Parathyroid adenoma (tissue), 2 donors: ENCODE results near the gene STAP1.
A peak's percentile ranks its signal among the peaks of the same experiment; 100 is the strongest.
"Not testable (repeated sequence)": the region's sequence is repeated elsewhere in the genome, so short reads cannot be mapped to it uniquely, and the experiment has no call there.

Experiments
- H2AFZ ChIP-seq: fragments of 300-600 bp; sonication (generic); one replicate; pipeline ENCODE4 v1.7.0; 2017; ENCODE audit warnings: antibody characterized with exemption, mild to moderate bottlenecking
- H3K27ac ChIP-seq: fragments of 300-600 bp; sonication (generic); one replicate; pipeline ENCODE4 v1.7.0; 2017
- H3K27me3 ChIP-seq: fragments of 300-600 bp; sonication (generic); one replicate; pipeline ENCODE4 v1.7.0; 2017; ENCODE audit warnings: low read length; ENCODE audit not compliant: control insufficient read depth, insufficient read depth
- H3K36me3 ChIP-seq: fragments of 300-600 bp; sonication (generic); one replicate; pipeline ENCODE4 v1.7.0; 2017; ENCODE audit warnings: low read length; ENCODE audit not compliant: control insufficient read depth, insufficient read depth
- H3K4me1 ChIP-seq: fragments of 300-600 bp; sonication (generic); one replicate; pipeline ENCODE4 v1.7.0; 2017; ENCODE audit warnings: control low read depth
- H3K4me2 ChIP-seq: fragments of 300-600 bp; sonication (generic); one replicate; pipeline ENCODE4 v1.7.0; 2017; ENCODE audit warnings: low read length
- H3K4me3 ChIP-seq: fragments of 300-600 bp; sonication (generic); one replicate; pipeline ENCODE4 v1.7.0; 2017; ENCODE audit warnings: low read depth, low read length
- H3K79me2 ChIP-seq: fragments of 300-600 bp; sonication (generic); one replicate; pipeline ENCODE4 v1.7.0; 2017; ENCODE audit warnings: control low read depth
- H3K9ac ChIP-seq: fragments of 300-600 bp; sonication (generic); one replicate; pipeline ENCODE4 v1.7.0; 2017; ENCODE audit warnings: mild to moderate bottlenecking
- H3K9me3 ChIP-seq: fragments of 300-600 bp; sonication (generic); one replicate; pipeline ENCODE4 v1.7.0; 2017; ENCODE audit warnings: low read length; ENCODE audit not compliant: control insufficient read depth
- TF ChIP-seq, protein P1 (sequence below): fragments of 300-600 bp; sonication (generic); IDR thresholded peaks from one replicate; pipeline ENCODE4 v1.7.0; 2017; ENCODE audit warnings: antibody characterized with exemption, mild to moderate bottlenecking
- donor health status: primary hyperparathyroidism.

Gene STAP1

DNA sequence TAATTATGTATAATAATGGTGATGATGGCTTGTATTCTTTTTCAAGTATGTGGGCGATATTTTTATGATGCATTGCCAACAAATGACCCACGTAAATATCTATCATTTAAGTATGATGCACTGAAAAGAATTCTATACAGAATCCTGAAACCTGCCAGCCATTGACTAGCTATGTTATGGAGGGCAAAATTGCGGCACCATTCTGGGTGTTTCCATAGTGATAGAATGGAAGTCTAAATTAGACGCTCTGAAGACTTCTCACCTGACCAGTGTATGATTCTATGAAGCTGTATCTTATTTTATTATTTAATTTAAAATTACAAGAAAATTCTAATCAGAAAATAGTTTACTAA, 12.5 kb upstream of the STAP1 start:
- Histone ChIP-seq H2AFZ (peak overlapping the region; percentile 84), H3K79me2 (no peaks in the 10 kb centered on the region), H3K36me3 (no peaks in the 10 kb centered on the region), H3K27me3 (no peaks in the 10 kb centered on the region), H3K27ac (peak overlapping the region; percentile 39), H3K4me3 (peak overlapping the region; percentile 56), H3K9me3 (no peaks in the 10 kb centered on the region), H3K4me2 (peak overlapping the region; percentile 57), H3K9ac (no peak overlapping the region), H3K4me1 (no peaks in the 10 kb centered on the region)
- TF ChIP-seq, protein P1, sequence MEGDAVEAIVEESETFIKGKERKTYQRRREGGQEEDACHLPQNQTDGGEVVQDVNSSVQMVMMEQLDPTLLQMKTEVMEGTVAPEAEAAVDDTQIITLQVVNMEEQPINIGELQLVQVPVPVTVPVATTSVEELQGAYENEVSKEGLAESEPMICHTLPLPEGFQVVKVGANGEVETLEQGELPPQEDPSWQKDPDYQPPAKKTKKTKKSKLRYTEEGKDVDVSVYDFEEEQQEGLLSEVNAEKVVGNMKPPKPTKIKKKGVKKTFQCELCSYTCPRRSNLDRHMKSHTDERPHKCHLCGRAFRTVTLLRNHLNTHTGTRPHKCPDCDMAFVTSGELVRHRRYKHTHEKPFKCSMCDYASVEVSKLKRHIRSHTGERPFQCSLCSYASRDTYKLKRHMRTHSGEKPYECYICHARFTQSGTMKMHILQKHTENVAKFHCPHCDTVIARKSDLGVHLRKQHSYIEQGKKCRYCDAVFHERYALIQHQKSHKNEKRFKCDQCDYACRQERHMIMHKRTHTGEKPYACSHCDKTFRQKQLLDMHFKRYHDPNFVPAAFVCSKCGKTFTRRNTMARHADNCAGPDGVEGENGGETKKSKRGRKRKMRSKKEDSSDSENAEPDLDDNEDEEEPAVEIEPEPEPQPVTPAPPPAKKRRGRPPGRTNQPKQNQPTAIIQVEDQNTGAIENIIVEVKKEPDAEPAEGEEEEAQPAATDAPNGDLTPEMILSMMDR = no peak

DNA sequence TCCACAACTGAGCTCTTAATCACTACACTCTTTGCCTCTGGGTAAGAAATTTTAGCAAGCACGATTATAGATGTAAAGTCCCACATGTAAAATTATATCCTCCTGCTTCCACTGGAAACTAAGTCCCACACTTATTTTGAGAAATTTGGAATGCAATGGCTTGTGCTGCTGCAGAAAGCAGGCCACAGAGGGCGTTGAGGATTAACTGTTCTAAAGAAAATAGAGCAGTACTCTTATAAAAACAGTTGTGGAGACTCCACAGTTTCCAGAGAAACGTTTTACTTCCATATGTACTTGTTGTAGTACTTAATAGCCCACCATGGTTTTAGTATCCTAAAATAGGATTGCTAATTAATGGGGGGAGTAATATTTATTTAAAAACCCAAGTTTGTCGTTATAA, 11.6 kb upstream of the STAP1 start:
- Histone ChIP-seq H3K27me3 (no peaks in the 10 kb centered on the region), H2AFZ (no peak overlapping the region), H3K9me3 (no peaks in the 10 kb centered on the region), H3K9ac (no peak overlapping the region), H3K4me1 (no peaks in the 10 kb centered on the region), H3K4me2 (no peak overlapping the region), H3K36me3 (no peaks in the 10 kb centered on the region), H3K27ac (no peak overlapping the region), H3K4me3 (no peak overlapping the region), H3K79me2 (no peaks in the 10 kb centered on the region)
- TF ChIP-seq, protein P1 = no peak

DNA sequence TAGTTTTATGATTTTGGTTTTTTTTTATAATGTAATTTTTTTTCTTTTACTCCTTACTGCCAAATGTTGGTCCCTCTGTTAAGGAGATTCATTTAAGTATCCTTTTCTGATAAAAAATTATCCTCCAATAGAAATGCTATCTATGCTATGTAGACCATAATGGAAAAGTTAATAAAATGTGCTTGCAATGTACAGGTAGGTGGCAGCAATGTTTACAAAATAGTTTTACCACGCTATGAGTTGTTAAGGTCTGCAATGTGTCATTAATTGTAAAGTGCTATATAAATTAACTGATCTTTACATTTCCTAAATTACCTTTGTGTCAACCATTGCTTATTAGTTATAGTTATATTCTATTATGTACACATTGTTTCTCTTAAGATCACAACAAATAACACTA, 9.4 kb upstream of the STAP1 start:
- no peak overlapping the region for H3K27ac ChIP-seq
- H3K4me3 ChIP-seq = no peak overlapping the region
- H3K4me1 ChIP-seq = no peaks in the 10 kb centered on the region
- no peak overlapping the region for H3K9ac ChIP-seq
- H3K9me3 ChIP-seq = no peaks in the 10 kb centered on the region
- H2AFZ ChIP-seq = no peak overlapping the region
- no peaks in the 10 kb centered on the region for H3K79me2 ChIP-seq
- H3K27me3 ChIP-seq = no peaks in the 10 kb centered on the region
- no peak overlapping the region for H3K4me2 ChIP-seq
- TF ChIP-seq, protein P1 = no peak
- no peaks in the 10 kb centered on the region for H3K36me3 ChIP-seq

DNA sequence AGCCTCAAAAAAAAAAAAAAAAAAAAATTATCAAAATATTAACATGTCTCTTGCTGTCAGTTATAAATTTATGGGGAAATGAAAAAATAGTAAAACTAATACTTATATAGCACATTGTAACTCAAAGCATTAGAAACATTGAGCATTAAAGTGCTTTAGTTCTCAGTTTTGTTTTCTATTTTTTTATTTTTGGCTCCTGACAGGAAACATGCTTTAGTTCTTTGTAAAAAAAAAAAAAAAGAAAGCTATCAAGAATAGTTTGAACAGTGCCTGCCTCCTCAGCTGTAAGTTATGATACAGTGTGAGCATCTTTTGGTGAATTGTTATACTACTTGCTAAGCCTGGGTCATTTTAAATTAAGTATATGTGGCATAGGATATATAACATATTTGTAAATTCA, 8.1 kb upstream of the STAP1 start:
- Histone ChIP-seq H3K4me1 (no peaks in the 10 kb centered on the region), H3K36me3 (no peaks in the 10 kb centered on the region), H3K79me2 (no peaks in the 10 kb centered on the region), H3K4me3 (no peak overlapping the region), H3K9me3 (no peaks in the 10 kb centered on the region), H3K9ac (no peak overlapping the region), H3K4me2 (no peak overlapping the region), H3K27me3 (no peaks in the 10 kb centered on the region), H3K27ac (no peak overlapping the region), H2AFZ (no peak overlapping the region)
- TF ChIP-seq, protein P1 = no peak

DNA sequence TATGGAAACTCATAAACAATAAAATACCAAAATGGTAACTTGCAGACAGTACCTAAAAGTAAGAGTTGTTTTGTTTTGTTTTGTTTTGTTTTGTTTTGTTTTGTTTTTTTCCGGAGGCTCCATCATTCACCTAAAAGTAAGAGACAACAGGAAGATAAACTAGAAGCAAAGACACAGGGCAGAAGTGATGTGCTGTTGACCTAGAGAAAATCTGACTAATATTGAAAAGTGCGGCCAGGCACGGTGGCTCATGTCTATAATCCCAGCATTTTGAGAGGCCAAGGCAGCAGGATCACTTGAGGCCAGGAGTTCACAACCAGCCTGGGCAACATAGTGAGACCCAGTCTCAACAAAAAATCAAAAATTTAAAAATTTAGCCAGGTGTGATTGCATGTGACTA, 7.7 kb upstream of the STAP1 start:
- no peaks in the 10 kb centered on the region for H3K79me2 ChIP-seq
- H3K9me3 ChIP-seq = no peaks in the 10 kb centered on the region
- H3K9ac ChIP-seq = no peak overlapping the region
- H3K27me3 ChIP-seq = no peaks in the 10 kb centered on the region
- H2AFZ ChIP-seq = no peak overlapping the region
- TF ChIP-seq, protein P1 = no peak
- H3K4me2 ChIP-seq = no peak overlapping the region
- no peaks in the 10 kb centered on the region for H3K36me3 ChIP-seq
- H3K4me3 ChIP-seq = no peak overlapping the region
- H3K4me1 ChIP-seq = no peaks in the 10 kb centered on the region
- no peak overlapping the region for H3K27ac ChIP-seq

DNA sequence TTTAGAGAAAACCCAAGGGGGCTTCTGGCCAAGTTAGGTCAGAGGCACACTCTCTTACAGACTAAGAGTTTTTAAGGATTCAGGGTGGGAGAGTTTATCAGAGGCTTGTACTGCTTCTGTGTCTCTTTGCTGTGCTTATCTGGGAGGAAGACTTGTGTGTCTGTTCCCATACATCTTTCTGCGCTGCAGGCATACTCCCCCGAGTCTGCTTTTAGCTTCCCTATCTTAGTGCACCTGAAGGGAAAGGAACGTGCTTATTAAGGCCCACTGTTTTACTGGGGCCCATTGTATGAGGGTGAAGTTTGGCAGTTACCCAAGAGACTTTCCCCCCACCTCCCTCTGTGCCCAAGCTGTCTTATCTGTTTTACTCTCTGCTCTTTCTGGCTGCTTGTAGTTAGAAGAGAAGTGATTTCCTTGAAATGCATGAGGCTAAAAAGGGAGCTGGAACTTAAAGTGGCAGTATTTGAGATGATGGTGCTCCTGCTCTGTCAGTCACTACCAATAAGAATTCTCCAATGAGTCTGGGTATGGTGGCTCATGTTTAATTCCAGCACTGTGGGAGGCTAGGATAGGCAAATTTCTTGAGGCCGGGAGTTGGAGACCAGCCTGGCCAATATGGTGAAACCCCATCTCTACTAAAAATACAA, 6.3 kb upstream of the STAP1 start:
- H3K9ac ChIP-seq, H3K4me3 ChIP-seq, H3K4me2 ChIP-seq, H3K36me3 ChIP-seq, H2AFZ ChIP-seq, H3K9me3 ChIP-seq, H3K4me1 ChIP-seq, H3K79me2 ChIP-seq, H3K27me3 ChIP-seq, H3K27ac ChIP-seq: not testable (repeated sequence)
